HEK293 (cell line): ENCODE results near the gene GTF2H3.
"Not testable (repeated sequence)": the region's sequence is repeated elsewhere in the genome, so short reads cannot be mapped to it uniquely, and the experiment has no call there.

Source experiments
- MEIS1 ChIP-seq: sonication (generic); formaldehyde crosslinking; IDR thresholded peaks from 2 replicates; pipeline ENCODE4 v1.8.1; 2022; ENCODE audit warnings: missing genetic modification reagents, mild to moderate bottlenecking, borderline replicate concordance
- REPIN1 ChIP-seq: fragments of 450-650 bp; formaldehyde crosslinking; IDR thresholded peaks from 2 replicates; pipeline ENCODE4 v1.5.1; 2017; ENCODE audit warnings: missing biosample characterization, missing genetic modification characterization, low read depth
- YY1 ChIP-seq: fragments of 450-650 bp; formaldehyde crosslinking; IDR thresholded peaks from 2 replicates; pipeline ENCODE4 v1.5.1; 2018; ENCODE audit warnings: missing biosample characterization, missing genetic modification characterization
- ZNF114 ChIP-seq: fragments of 450-650 bp; formaldehyde crosslinking; IDR thresholded peaks from 2 replicates; pipeline ENCODE4 v1.5.0; 2017; ENCODE audit warnings: missing biosample characterization, missing genetic modification characterization
- ZNF239 ChIP-seq: fragments of 450-650 bp; formaldehyde crosslinking; IDR thresholded peaks from 2 replicates; pipeline ENCODE4 v1.5.1; 2016; ENCODE audit warnings: missing biosample characterization, missing genetic modification characterization
- ZNF274 ChIP-seq, 2 experiments: fragments of 200-500 bp in 1 of 2; fragments of 450-650 bp in 1 of 2; sonication (Bioruptor generic) in 1 of 2; formaldehyde crosslinking in 1 of 2; IDR thresholded peaks; 2 replicates each; pipeline versions ENCODE4 v1.5.1 to v1.6.1; 2014 to 2016; ENCODE audit warnings: borderline replicate concordance in 1 of 2, inconsistent platforms in 1 of 2, low read length in 1 of 2, missing biosample characterization in 1 of 2, missing genetic modification characterization in 1 of 2
- ZNF302 ChIP-seq: fragments of 450-650 bp; formaldehyde crosslinking; IDR thresholded peaks from 2 replicates; pipeline ENCODE4 v1.5.1; 2016; ENCODE audit warnings: missing biosample characterization, missing genetic modification characterization, low read depth
- ZNF391 ChIP-seq: fragments of 450-650 bp; formaldehyde crosslinking; IDR thresholded peaks from 2 replicates; pipeline ENCODE4 v1.5.1; 2016; ENCODE audit warnings: low read depth, missing biosample characterization, missing genetic modification characterization, borderline replicate concordance
- ZNF664 ChIP-seq: fragments of 450-650 bp; formaldehyde crosslinking; IDR thresholded peaks from 2 replicates; pipeline ENCODE4 v1.5.1; 2016; ENCODE audit warnings: missing biosample characterization, missing genetic modification characterization
- TF ChIP-seq, protein P1 (sequence below): fragments of 450-650 bp; formaldehyde crosslinking; IDR thresholded peaks from 2 replicates; pipeline ENCODE4 v1.5.1; 2016; ENCODE audit warnings: missing biosample characterization, missing genetic modification characterization
- TF ChIP-seq, protein P2 (sequence below): fragments of 450-650 bp; formaldehyde crosslinking; IDR thresholded peaks from 2 replicates; pipeline ENCODE4 v1.5.1; 2016; ENCODE audit warnings: missing biosample characterization, missing genetic modification characterization
- TF ChIP-seq, protein P3 (sequence below): fragments of 450-650 bp; formaldehyde crosslinking; IDR thresholded peaks from 2 replicates; pipeline ENCODE4 v1.5.1; 2017; ENCODE audit warnings: missing biosample characterization, missing genetic modification characterization
- TF ChIP-seq, protein P4 (sequence below): fragments of 450-650 bp; formaldehyde crosslinking; IDR thresholded peaks from 2 replicates; pipeline ENCODE4 v1.5.1; 2016; ENCODE audit warnings: missing biosample characterization, missing genetic modification characterization

DNA sequence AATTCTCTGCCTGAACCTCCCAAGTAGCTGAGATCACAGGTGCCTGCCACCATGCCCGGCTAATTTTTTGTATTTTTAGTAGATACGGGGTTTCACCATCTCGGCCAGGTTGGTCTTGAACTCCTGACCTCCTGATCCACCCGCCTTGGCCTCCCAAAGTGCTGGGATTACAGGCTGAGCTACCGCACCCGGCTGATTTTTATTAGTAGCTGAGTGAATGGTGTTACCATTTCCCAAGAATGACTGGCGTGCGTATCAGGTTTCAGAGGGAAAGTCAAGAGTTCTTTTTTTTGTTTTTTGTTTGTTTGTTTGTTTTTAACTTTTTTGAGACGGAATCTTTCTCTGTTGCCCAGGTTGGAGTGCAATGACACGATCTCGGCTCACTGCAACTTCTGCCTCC lies 30.1 kb upstream of the GTF2H3 start:
- TF ChIP-seq, protein P1, sequence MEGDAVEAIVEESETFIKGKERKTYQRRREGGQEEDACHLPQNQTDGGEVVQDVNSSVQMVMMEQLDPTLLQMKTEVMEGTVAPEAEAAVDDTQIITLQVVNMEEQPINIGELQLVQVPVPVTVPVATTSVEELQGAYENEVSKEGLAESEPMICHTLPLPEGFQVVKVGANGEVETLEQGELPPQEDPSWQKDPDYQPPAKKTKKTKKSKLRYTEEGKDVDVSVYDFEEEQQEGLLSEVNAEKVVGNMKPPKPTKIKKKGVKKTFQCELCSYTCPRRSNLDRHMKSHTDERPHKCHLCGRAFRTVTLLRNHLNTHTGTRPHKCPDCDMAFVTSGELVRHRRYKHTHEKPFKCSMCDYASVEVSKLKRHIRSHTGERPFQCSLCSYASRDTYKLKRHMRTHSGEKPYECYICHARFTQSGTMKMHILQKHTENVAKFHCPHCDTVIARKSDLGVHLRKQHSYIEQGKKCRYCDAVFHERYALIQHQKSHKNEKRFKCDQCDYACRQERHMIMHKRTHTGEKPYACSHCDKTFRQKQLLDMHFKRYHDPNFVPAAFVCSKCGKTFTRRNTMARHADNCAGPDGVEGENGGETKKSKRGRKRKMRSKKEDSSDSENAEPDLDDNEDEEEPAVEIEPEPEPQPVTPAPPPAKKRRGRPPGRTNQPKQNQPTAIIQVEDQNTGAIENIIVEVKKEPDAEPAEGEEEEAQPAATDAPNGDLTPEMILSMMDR: not testable (repeated sequence)
- TF ChIP-seq, protein P2, sequence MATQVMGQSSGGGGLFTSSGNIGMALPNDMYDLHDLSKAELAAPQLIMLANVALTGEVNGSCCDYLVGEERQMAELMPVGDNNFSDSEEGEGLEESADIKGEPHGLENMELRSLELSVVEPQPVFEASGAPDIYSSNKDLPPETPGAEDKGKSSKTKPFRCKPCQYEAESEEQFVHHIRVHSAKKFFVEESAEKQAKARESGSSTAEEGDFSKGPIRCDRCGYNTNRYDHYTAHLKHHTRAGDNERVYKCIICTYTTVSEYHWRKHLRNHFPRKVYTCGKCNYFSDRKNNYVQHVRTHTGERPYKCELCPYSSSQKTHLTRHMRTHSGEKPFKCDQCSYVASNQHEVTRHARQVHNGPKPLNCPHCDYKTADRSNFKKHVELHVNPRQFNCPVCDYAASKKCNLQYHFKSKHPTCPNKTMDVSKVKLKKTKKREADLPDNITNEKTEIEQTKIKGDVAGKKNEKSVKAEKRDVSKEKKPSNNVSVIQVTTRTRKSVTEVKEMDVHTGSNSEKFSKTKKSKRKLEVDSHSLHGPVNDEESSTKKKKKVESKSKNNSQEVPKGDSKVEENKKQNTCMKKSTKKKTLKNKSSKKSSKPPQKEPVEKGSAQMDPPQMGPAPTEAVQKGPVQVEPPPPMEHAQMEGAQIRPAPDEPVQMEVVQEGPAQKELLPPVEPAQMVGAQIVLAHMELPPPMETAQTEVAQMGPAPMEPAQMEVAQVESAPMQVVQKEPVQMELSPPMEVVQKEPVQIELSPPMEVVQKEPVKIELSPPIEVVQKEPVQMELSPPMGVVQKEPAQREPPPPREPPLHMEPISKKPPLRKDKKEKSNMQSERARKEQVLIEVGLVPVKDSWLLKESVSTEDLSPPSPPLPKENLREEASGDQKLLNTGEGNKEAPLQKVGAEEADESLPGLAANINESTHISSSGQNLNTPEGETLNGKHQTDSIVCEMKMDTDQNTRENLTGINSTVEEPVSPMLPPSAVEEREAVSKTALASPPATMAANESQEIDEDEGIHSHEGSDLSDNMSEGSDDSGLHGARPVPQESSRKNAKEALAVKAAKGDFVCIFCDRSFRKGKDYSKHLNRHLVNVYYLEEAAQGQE (tag by site-specific recombination): not testable (repeated sequence)
- TF ChIP-seq MEIS1 (CRISPR knock-in tag); ZNF302 (tag by site-specific recombination); REPIN1 (tag by site-specific recombination); ZNF114; ZNF239 (tag by site-specific recombination); ZNF664 (tag by site-specific recombination); ZNF391 (tag by site-specific recombination); YY1 (tag by site-specific recombination); ZNF274 (IDR thresholded peaks at IDR 0.05; ENCODE audit: low read length); ZNF274 (tag by site-specific recombination; IDR thresholded peaks at IDR 0.05; ENCODE audit: borderline replicate concordance): not testable (repeated sequence)
- TF ChIP-seq, protein P3, sequence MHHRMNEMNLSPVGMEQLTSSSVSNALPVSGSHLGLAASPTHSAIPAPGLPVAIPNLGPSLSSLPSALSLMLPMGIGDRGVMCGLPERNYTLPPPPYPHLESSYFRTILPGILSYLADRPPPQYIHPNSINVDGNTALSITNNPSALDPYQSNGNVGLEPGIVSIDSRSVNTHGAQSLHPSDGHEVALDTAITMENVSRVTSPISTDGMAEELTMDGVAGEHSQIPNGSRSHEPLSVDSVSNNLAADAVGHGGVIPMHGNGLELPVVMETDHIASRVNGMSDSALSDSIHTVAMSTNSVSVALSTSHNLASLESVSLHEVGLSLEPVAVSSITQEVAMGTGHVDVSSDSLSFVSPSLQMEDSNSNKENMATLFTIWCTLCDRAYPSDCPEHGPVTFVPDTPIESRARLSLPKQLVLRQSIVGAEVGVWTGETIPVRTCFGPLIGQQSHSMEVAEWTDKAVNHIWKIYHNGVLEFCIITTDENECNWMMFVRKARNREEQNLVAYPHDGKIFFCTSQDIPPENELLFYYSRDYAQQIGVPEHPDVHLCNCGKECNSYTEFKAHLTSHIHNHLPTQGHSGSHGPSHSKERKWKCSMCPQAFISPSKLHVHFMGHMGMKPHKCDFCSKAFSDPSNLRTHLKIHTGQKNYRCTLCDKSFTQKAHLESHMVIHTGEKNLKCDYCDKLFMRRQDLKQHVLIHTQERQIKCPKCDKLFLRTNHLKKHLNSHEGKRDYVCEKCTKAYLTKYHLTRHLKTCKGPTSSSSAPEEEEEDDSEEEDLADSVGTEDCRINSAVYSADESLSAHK (tag by site-specific recombination): not testable (repeated sequence)
- TF ChIP-seq, protein P4, sequence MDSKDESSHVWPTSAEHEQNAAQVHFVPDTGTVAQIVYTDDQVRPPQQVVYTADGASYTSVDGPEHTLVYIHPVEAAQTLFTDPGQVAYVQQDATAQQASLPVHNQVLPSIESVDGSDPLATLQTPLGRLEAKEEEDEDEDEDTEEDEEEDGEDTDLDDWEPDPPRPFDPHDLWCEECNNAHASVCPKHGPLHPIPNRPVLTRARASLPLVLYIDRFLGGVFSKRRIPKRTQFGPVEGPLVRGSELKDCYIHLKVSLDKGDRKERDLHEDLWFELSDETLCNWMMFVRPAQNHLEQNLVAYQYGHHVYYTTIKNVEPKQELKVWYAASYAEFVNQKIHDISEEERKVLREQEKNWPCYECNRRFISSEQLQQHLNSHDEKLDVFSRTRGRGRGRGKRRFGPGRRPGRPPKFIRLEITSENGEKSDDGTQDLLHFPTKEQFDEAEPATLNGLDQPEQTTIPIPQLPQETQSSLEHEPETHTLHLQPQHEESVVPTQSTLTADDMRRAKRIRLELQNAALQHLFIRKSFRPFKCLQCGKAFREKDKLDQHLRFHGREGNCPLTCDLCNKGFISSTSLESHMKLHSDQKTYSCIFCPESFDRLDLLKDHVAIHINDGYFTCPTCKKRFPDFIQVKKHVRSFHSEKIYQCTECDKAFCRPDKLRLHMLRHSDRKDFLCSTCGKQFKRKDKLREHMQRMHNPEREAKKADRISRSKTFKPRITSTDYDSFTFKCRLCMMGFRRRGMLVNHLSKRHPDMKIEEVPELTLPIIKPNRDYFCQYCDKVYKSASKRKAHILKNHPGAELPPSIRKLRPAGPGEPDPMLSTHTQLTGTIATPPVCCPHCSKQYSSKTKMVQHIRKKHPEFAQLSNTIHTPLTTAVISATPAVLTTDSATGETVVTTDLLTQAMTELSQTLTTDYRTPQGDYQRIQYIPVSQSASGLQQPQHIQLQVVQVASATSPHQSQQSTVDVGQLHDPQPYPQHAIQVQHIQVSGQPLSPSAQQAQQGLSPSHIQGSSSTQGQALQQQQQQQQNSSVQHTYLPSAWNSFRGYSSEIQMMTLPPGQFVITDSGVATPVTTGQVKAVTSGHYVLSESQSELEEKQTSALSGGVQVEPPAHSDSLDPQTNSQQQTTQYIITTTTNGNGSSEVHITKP (tag by site-specific recombination): not testable (repeated sequence)
